Spleen (tissue), 11 donors: ENCODE measurements around the gene LGALS1. TPM values are rescaled to one million over a fixed set of nuclear protein-coding genes. Genes with fewer than 3 reads are reported as not detected.

ENCODE experiments used
- DNase-seq: peaks from one replicate; pipeline ENCODE4 v3.0.0-alpha.2; 2020
- H3K27ac ChIP-seq, 8 donors: fragments of 200-600 bp; sonication (generic) in 7 of 8; 1 replicate in 4 of 8; 2 replicates in 4 of 8; pipeline versions ENCODE4 v1.5.0 to v1.8.0; 2016 to 2021; ENCODE audit warnings: inconsistent platforms in 4 of 8, mild to moderate bottlenecking in 4 of 8, moderate library complexity in 1 of 8
- H3K27me3 ChIP-seq, 7 donors: fragments of 200-600 bp; sonication (generic) in 6 of 7; replicated peaks in 1 of 7; 1 replicate in 4 of 7; 2 replicates in 3 of 7; pipeline versions ENCODE4 v1.5.0 to v1.8.0; 2016 to 2021; ENCODE audit warnings: inconsistent platforms in 3 of 7, mild to moderate bottlenecking in 1 of 7
- H3K36me3 ChIP-seq, 6 donors: fragments of 200-600 bp; sonication (generic) in 5 of 6; 1 replicate in 4 of 6; 2 replicates in 2 of 6; pipeline versions ENCODE4 v1.5.0 to v1.8.0; 2016 to 2021; ENCODE audit warnings: inconsistent platforms in 2 of 6
- H3K4me1 ChIP-seq, 6 donors: fragments of 200-600 bp; sonication (generic) in 5 of 6; 1 replicate in 3 of 6; 2 replicates in 3 of 6; pipeline versions ENCODE4 v1.5.0 to v1.8.0; 2016 to 2021; ENCODE audit warnings: inconsistent platforms in 3 of 6
- H3K4me3 ChIP-seq, 8 donors: fragments of 200-600 bp; sonication (generic) in 7 of 8; 1 replicate in 4 of 8; 2 replicates in 4 of 8; pipeline versions ENCODE4 v1.5.0 to v1.8.0; 2016 to 2021; ENCODE audit warnings: inconsistent platforms in 4 of 8, mild to moderate bottlenecking in 4 of 8, moderate library complexity in 2 of 8
- H3K9me3 ChIP-seq, 8 donors: fragments of 200-600 bp; sonication (generic) in 7 of 8; 1 replicate in 4 of 8; 2 replicates in 4 of 8; pipeline versions ENCODE4 v1.5.0 to v1.8.0; 2016 to 2021; ENCODE audit warnings: inconsistent platforms in 4 of 8
- POLR2A ChIP-seq, 3 donors: fragments of 450-650 bp; IDR thresholded peaks; one replicate each; pipeline ENCODE4 v1.5.1; 2017; ENCODE audit warnings: antibody characterized with exemption in 3 of 3, mild to moderate bottlenecking in 1 of 3
- POLR2AphosphoS5 ChIP-seq, 3 donors: sonication (generic); formaldehyde crosslinking; IDR thresholded peaks; one replicate each; pipeline ENCODE4 v1.5.1; 2017; ENCODE audit warnings: antibody characterized with exemption in 3 of 3
- WGBS, 5 donors: extraction: QIAGEN DNeasy Blood & Tissue Kit in 3 of 5; methylation state at CpG; one replicate each; pipeline versions ENCODE4 v1.1.5 to v1.1.7; 2013 to 2018; 5-methylcytosine and 5-hydroxymethylcytosine counted together
- intact Hi-C: fragments of 100-400 bp; cut with DNase I; formaldehyde crosslinking; loops from one replicate; pipeline ENCODE4 v1.15.0; 2023; ENCODE audit warnings: low total_unique reads
- polyA plus RNA-seq, 3 donors: library from polyadenylated mRNA; stranded (reverse); fragments of 200-250 nt; gene quantifications; one replicate each; pipeline ENCODE4 v1.2.1, GENCODE V29; 2013
- total RNA-seq, 7 donors: library from RNA; depleted of rRNA in 3 of 7; stranded (reverse); fragments of >200 nt in 3 of 7; fragmentation: NEBNext Ultra II Directional in 4 of 7; extraction: Animal tissue kit (Norgen Biotek cat#: 25700) in 4 of 7; gene quantifications; one replicate each; pipeline versions ENCODE4 v1.1.0 to v1.2.1, GENCODE V29; 2016 to 2021
- TF ChIP-seq, protein P1 (sequence below), 11 experiments: fragments of 200-600 bp in 7 of 11; fragments of 450-650 bp in 4 of 11; sonication (generic) in 4 of 11; IDR thresholded peaks in 8 of 11; conservative IDR thresholded peaks in 3 of 11; 1 replicate in 7 of 11; 2 replicates in 4 of 11; pipeline versions ENCODE4 v1.4.0 to v1.8.0; 2016 to 2021; ENCODE audit warnings: antibody characterized with exemption in 11 of 11, inconsistent platforms in 4 of 11, mild to moderate bottlenecking in 1 of 11
- donor health status: healthy with polysubstance abuse.
- donor health status: DM: no; HTN: no; CAD: no; lungs with moderate emphysema.
- donor health status: DM: no; HTN: no; CAD: no.
- donor health status: Bipolar disorder and iron deficiency.
- donor health status: healthy.
- donor health status: DM: no; HTN: no; CAD: no.
- donor health status: DM: yes; HTN: yes; CAD: no.

LGALS1 gene
- total and polyA plus RNA-seq, 10 donors = 158 to 544 (median 394) TPM

GRCh38 chr22:37701141-37701786 is 25.8 kb downstream of the LGALS1 start:
- H3K4me3 ChIP-seq = no peak overlapping the region
- H3K36me3 ChIP-seq = peaks cover 0 to 8% (median 0%) of the 10 kb centered on the region in 6 donors
- intact Hi-C loops = no loop called here
- TF ChIP-seq, protein P1, sequence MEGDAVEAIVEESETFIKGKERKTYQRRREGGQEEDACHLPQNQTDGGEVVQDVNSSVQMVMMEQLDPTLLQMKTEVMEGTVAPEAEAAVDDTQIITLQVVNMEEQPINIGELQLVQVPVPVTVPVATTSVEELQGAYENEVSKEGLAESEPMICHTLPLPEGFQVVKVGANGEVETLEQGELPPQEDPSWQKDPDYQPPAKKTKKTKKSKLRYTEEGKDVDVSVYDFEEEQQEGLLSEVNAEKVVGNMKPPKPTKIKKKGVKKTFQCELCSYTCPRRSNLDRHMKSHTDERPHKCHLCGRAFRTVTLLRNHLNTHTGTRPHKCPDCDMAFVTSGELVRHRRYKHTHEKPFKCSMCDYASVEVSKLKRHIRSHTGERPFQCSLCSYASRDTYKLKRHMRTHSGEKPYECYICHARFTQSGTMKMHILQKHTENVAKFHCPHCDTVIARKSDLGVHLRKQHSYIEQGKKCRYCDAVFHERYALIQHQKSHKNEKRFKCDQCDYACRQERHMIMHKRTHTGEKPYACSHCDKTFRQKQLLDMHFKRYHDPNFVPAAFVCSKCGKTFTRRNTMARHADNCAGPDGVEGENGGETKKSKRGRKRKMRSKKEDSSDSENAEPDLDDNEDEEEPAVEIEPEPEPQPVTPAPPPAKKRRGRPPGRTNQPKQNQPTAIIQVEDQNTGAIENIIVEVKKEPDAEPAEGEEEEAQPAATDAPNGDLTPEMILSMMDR (IDR thresholded peaks at IDR 0.05 in 8 of 11, conservative IDR thresholded peaks at IDR 0.05 in 3 of 11) = no peak
- TF ChIP-seq POLR2AphosphoS5 (IDR thresholded peaks at IDR 0.05) = no peak
- TF ChIP-seq POLR2A (IDR thresholded peaks at IDR 0.05) = no peak
- H3K4me1 ChIP-seq = peaks cover 0 to 25% (median 15%) of the 10 kb centered on the region in 6 donors
- WGBS, 5 donors = 25 to 68% (median 43%) methylated on average over 8 of the region's 8 CpGs
- DNase-seq = no peak
- H3K27ac ChIP-seq = peak overlapping the region in 3 of 8 donors; percentile 15 to 47 (median 41)
- no peaks in the 10 kb centered on the region for H3K9me3 ChIP-seq
- H3K27me3 ChIP-seq = no peaks in the 10 kb centered on the region

GRCh38 chr22:37703906-37704305 is 28.5 kb downstream of the LGALS1 start:
- Histone ChIP-seq H3K27ac (no peak overlapping the region), H3K9me3 (no peaks in the 10 kb centered on the region), H3K36me3 (peaks cover 0 to 8% (median 0%) of the 10 kb centered on the region in 6 donors), H3K4me3 (no peak overlapping the region), H3K27me3 (no peaks in the 10 kb centered on the region), H3K4me1 (peaks cover 0 to 23% (median 13%) of the 10 kb centered on the region in 6 donors)
- DNase-seq = no peak
- no peak for TF ChIP-seq POLR2A (IDR thresholded peaks at IDR 0.05)
- TF ChIP-seq, protein P1 (IDR thresholded peaks at IDR 0.05 in 8 of 11, conservative IDR thresholded peaks at IDR 0.05 in 3 of 11) = no peak
- TF ChIP-seq POLR2AphosphoS5 (IDR thresholded peaks at IDR 0.05) = no peak
- WGBS, 5 donors = 83 to 89% (median 84%) methylated on average over 7 of the region's 7 CpGs
- intact Hi-C loops = no loop called here

GRCh38 chr22:37704645-37705044 is 29.2 kb downstream of the LGALS1 start:
- H3K36me3 ChIP-seq = peaks cover 0 to 8% (median 0%) of the 10 kb centered on the region in 6 donors
- DNase-seq = no peak
- no peak for TF ChIP-seq POLR2A (IDR thresholded peaks at IDR 0.05)
- no peak for TF ChIP-seq POLR2AphosphoS5 (IDR thresholded peaks at IDR 0.05)
- TF ChIP-seq, protein P1 (IDR thresholded peaks at IDR 0.05 in 8 of 11, conservative IDR thresholded peaks at IDR 0.05 in 3 of 11) = no peak
- no peaks in the 10 kb centered on the region for H3K27me3 ChIP-seq
- no peaks in the 10 kb centered on the region for H3K9me3 ChIP-seq
- intact Hi-C loops = no loop called here
- 38 to 69% (median 50%) methylated on average over 3 of the region's 3 CpGs for WGBS, 5 donors
- peaks cover 0 to 31% (median 16%) of the 10 kb centered on the region in 6 donors for H3K4me1 ChIP-seq
- H3K27ac ChIP-seq = no peak overlapping the region
- H3K4me3 ChIP-seq = no peak overlapping the region

GRCh38 chr22:37705205-37705604 is 29.8 kb downstream of the LGALS1 start:
- no peaks in the 10 kb centered on the region for H3K27me3 ChIP-seq
- H3K9me3 ChIP-seq = no peaks in the 10 kb centered on the region
- 88 to 100% (median 90%) methylated on average over 3 of the region's 3 CpGs for WGBS, 5 donors
- TF ChIP-seq POLR2AphosphoS5 (IDR thresholded peaks at IDR 0.05) = no peak
- TF ChIP-seq, protein P1 (IDR thresholded peaks at IDR 0.05 in 8 of 11, conservative IDR thresholded peaks at IDR 0.05 in 3 of 11) = no peak
- TF ChIP-seq POLR2A (IDR thresholded peaks at IDR 0.05) = no peak
- intact Hi-C loops = no loop called here
- H3K4me3 ChIP-seq = no peak overlapping the region
- peaks cover 0 to 31% (median 16%) of the 10 kb centered on the region in 6 donors for H3K4me1 ChIP-seq
- DNase-seq = no peak
- H3K27ac ChIP-seq = no peak overlapping the region
- peaks cover 0 to 8% (median 0%) of the 10 kb centered on the region in 6 donors for H3K36me3 ChIP-seq
